HepG2 (cell line): Measurements from ENCODE around the gene PDLIM7. TPM values are rescaled to one million over a fixed set of nuclear protein-coding genes. Genes with fewer than 3 reads are reported as not detected.

Source experiments
- ARID5B ChIP-seq: IDR thresholded peaks from 2 replicates; pipeline ENCODE4 v1.4.0; 2020; ENCODE audit warnings: mild to moderate bottlenecking, missing genetic modification reagents
- HMGXB4 ChIP-seq, 2 experiments: sonication (generic) in 1 of 2; formaldehyde crosslinking in 1 of 2; IDR thresholded peaks; 2 replicates each; pipeline versions ENCODE4 v1.4.0 to v1.6.1; 2018 to 2020; ENCODE audit warnings: missing genetic modification reagents in 2 of 2, borderline replicate concordance in 1 of 2, low read depth in 1 of 2, mild to moderate bottlenecking in 1 of 2, missing biosample characterization in 1 of 2
- HNF4G ChIP-seq, 2 experiments: sonication (generic) in 1 of 2; formaldehyde crosslinking in 1 of 2; IDR thresholded peaks; 2 replicates each; pipeline versions ENCODE4 v1.4.0 to v1.6.1; 2011 to 2020; ENCODE audit warnings: borderline replicate concordance in 2 of 2, low read depth in 2 of 2, mild to moderate bottlenecking in 2 of 2, low read length in 1 of 2, missing genetic modification reagents in 1 of 2, moderate library complexity in 1 of 2
- MEF2D ChIP-seq: sonication (generic); formaldehyde crosslinking; IDR thresholded peaks from 2 replicates; pipeline ENCODE4 v1.5.1; 2020; ENCODE audit warnings: mild to moderate bottlenecking, missing genetic modification reagents
- MTERF4 ChIP-seq: sonication (generic); formaldehyde crosslinking; IDR thresholded peaks from 2 replicates; pipeline ENCODE4 v1.8.0; 2023; ENCODE audit warnings: mild to moderate bottlenecking, missing genetic modification reagents
- NCOA5 ChIP-seq: sonication (generic); formaldehyde crosslinking; IDR thresholded peaks from 2 replicates; pipeline ENCODE4 v1.4.0; 2020; ENCODE audit warnings: missing genetic modification reagents
- PPARG ChIP-seq: conservative IDR thresholded peaks from 2 replicates; pipeline ENCODE4 v1.6.1; 2016; ENCODE audit warnings: missing biosample characterization, missing genetic modification reagents
- RAD51 ChIP-seq: fragments of 450-650 bp; IDR thresholded peaks from 2 replicates; pipeline ENCODE4 v1.6.1; 2016; ENCODE audit warnings: borderline replicate concordance
- RERE ChIP-seq: IDR thresholded peaks from 2 replicates; pipeline ENCODE4 v1.6.1; 2016; ENCODE audit warnings: low read depth, missing genetic modification reagents, missing compliant biosample characterization
- SP4 ChIP-seq: sonication (generic); formaldehyde crosslinking; IDR thresholded peaks from 2 replicates; pipeline ENCODE4 v1.8.1; 2023; ENCODE audit warnings: mild to moderate bottlenecking, missing genetic modification reagents
- UBTF ChIP-seq: sonication (generic); formaldehyde crosslinking; IDR thresholded peaks from 2 replicates; pipeline ENCODE4 v1.4.0; 2020; ENCODE audit warnings: mild to moderate bottlenecking, missing genetic modification reagents
- ZEB1 ChIP-seq: IDR thresholded peaks from 2 replicates; pipeline ENCODE4 v1.6.1; 2012; ENCODE audit warnings: mild to moderate bottlenecking, low read depth, inconsistent platforms; ENCODE audit not compliant: insufficient replicate concordance
- ZNF3 ChIP-seq: IDR thresholded peaks from 2 replicates; pipeline ENCODE4 v1.7.0; 2017; ENCODE audit warnings: inconsistent platforms
- ZNF354B ChIP-seq: sonication (generic); formaldehyde crosslinking; IDR thresholded peaks from 2 replicates; pipeline ENCODE4 v1.8.0; 2022; ENCODE audit warnings: mild to moderate bottlenecking, missing genetic modification reagents
- polyA plus RNA-seq, 8 experiments: library from polyadenylated mRNA; depleted of rRNA in 3 of 8; stranded (reverse) in 7 of 8; unstranded in 1 of 8; fragments of >200 nt; fragmentation: Illumina TruSeq in 4 of 8; extraction: Trizol in 4 of 8; gene quantifications; 2 replicates each; pipeline versions ENCODE4 v1.2.1 to v1.2.3, GENCODE V29; 2011 to 2016; ENCODE audit warnings: low read depth in 4 of 8, missing spikeins in 1 of 8, mixed read lengths in 1 of 8; ENCODE audit not compliant: insufficient read depth in 1 of 8
- total RNA-seq, 5 experiments: library from RNA; depleted of rRNA; stranded (reverse); fragments of >200 nt; fragmentation: Illumina TruSeq; extraction: Trizol; gene quantifications; 2 replicates each; pipeline ENCODE4 v1.2.3, GENCODE V29; 2016; ENCODE audit warnings: low read depth in 1 of 5

PDLIM7 gene
- total and polyA plus RNA-seq, 2 of the 13 experiments (the other 11 are each of a cell fraction or from before 2014, with no cell fraction given): 21.1 to 31.3 TPM

- peak; percentile 75; the same call in 1 of the 2 replicates for TF ChIP-seq ARID5B (CRISPR knock-in tag)
- 0 out of 2 replicates have a peak, but pooled peaks have one; percentile 12 for TF ChIP-seq HNF4G (IDR thresholded peaks at IDR 0.05; ENCODE audit: borderline replicate concordance, low read depth, low read length)
- TF ChIP-seq HNF4G (CRISPR knock-in tag; IDR thresholded peaks at IDR 0.05; ENCODE audit: borderline replicate concordance, low read depth): no peak
- no peak for TF ChIP-seq MEF2D (CRISPR knock-in tag)
- TF ChIP-seq NCOA5 (CRISPR knock-in tag): no peak
- TF ChIP-seq SP4 (CRISPR knock-in tag): no peak
- TF ChIP-seq UBTF (CRISPR knock-in tag): no peak
- TF ChIP-seq HMGXB4 (CRISPR knock-in tag; IDR thresholded peaks at IDR 0.05; ENCODE audit: borderline replicate concordance in 1 of 2, low read depth in 1 of 2): 0 out of 4 replicates have a peak, but pooled peaks of 1 of the 2 experiments have one; percentile 36
- TF ChIP-seq RAD51: no peak
- TF ChIP-seq ZEB1: peak; percentile 32
- no peak for TF ChIP-seq MTERF4 (CRISPR knock-in tag)
- 0 out of 2 replicates have a peak, but pooled peaks have one; percentile 24 for TF ChIP-seq ZNF3 (CRISPR knock-in tag)
- TF ChIP-seq PPARG (CRISPR knock-in tag): 0 out of 2 replicates have a peak, but pooled peaks have one; percentile 51
- TF ChIP-seq RERE: no peak
- TF ChIP-seq ZNF354B (CRISPR knock-in tag): no peak
Observed at GRCh38 chr5:177546258-177546741, 48.9 kb upstream of the PDLIM7 start (continued).
